ENCODE measurements around the gene TSC2. TPM values are rescaled to one million over a fixed set of nuclear protein-coding genes. Genes with fewer than 3 reads are reported as not detected.

TSC2 gene
- total and polyA plus RNA-seq, 4 donors, result 36.5 to 146 (median 72.7) TPM

DNA sequence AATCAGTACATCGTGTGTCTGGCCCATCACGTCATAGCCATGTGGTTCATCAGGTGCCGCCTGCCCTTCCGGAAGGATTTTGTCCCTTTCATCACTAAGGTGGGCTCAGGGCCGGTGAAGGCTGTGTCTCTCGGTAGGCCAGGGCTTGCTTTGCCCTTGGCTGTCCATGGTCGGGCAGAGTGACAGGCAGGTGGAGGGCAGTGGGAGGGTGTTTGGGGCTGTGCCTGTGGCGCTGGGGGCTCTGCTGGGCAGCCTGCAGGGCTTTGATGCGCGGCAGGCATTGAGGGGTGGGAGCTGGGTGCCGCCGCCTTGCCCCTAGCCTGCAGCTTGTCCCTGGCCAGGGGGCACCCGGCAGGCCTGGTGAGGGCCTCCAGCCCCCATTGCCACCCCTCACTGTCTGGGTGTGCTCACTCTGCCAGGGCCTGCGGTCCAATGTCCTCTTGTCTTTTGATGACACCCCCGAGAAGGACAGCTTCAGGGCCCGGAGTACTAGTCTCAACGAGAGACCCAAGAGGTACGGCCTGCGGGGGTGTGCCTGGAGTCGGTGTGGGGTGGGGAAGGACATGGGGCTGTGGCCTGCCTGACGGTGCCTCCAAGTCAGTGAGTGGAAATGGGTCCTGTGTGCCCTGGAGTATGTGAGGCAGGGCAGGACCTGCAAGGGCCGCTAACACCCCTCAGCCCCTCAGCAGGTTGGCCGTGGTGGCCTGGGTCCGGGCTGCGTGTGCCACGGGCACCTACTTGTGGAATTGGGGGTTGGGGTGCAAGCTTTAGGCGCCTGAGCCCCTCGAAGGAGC lies 28.5 kb downstream of the TSC2 start:
- ATAC-seq (ENCODE audit: insufficient read depth, low FRiP score) (no peak), DNase-seq (no peak)
- peaks cover 0 to 84% (median 18%) of the 10 kb centered on the region in 4 donors for H3K36me3 ChIP-seq (ENCODE audit: control insufficient read depth in 4 of 4, insufficient read depth in 4 of 4, low read length in 4 of 4)
- no peak overlapping the region for H3K27ac ChIP-seq (ENCODE audit: low read depth in 1 of 2, low read length in 1 of 2)
- TF ChIP-seq, protein P1, sequence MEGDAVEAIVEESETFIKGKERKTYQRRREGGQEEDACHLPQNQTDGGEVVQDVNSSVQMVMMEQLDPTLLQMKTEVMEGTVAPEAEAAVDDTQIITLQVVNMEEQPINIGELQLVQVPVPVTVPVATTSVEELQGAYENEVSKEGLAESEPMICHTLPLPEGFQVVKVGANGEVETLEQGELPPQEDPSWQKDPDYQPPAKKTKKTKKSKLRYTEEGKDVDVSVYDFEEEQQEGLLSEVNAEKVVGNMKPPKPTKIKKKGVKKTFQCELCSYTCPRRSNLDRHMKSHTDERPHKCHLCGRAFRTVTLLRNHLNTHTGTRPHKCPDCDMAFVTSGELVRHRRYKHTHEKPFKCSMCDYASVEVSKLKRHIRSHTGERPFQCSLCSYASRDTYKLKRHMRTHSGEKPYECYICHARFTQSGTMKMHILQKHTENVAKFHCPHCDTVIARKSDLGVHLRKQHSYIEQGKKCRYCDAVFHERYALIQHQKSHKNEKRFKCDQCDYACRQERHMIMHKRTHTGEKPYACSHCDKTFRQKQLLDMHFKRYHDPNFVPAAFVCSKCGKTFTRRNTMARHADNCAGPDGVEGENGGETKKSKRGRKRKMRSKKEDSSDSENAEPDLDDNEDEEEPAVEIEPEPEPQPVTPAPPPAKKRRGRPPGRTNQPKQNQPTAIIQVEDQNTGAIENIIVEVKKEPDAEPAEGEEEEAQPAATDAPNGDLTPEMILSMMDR (IDR thresholded peaks at IDR 0.05; ENCODE audit: control extremely low read depth, extremely low read depth), result no peak
- no peak overlapping the region for H3K4me3 ChIP-seq
- no peaks in the 10 kb centered on the region for H3K9me3 ChIP-seq (ENCODE audit: control insufficient read depth in 4 of 4, insufficient read depth in 3 of 4, low read length in 3 of 4)
- H3K27me3 ChIP-seq (ENCODE audit: control insufficient read depth in 3 of 3, insufficient read depth in 3 of 3, low read length in 2 of 3), result no peaks in the 10 kb centered on the region
- peaks cover 0 to 7% (median 0%) of the 10 kb centered on the region in 5 donors for H3K4me1 ChIP-seq (ENCODE audit: control insufficient read depth in 5 of 5, insufficient read depth in 5 of 5, low read length in 5 of 5)
- no peak overlapping the region for H3K9ac ChIP-seq (ENCODE audit: insufficient read depth in 1 of 2, low read length in 2 of 2)
- WGBS, 2 donors, result 94% methylated on average over 27 to 28 of the region's 28 CpGs

DNA sequence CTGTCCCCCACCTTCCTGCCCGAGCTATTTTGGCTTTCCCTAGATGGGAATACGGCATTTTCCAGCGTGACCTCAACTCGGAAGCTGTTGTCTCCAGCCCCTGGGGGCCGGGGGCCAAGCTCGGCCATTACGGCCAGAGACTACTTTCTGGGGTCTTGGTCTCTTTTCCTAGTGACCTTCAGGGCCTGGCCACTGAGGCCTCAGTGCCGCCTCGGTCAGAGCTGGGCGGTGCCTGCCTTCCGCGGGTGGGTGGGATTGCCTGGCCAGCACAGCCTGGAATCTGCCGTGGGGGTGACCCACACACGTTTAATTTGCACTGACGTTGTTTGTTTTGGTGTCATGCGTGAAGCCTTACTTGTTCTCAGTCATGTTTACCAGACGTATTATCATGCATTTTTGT lies 29.2 kb downstream of the TSC2 start:
- TF ChIP-seq, protein P1 (IDR thresholded peaks at IDR 0.05; ENCODE audit: control extremely low read depth, extremely low read depth), result no peak
- peaks cover 0 to 85% (median 17%) of the 10 kb centered on the region in 4 donors for H3K36me3 ChIP-seq (ENCODE audit: control insufficient read depth in 4 of 4, insufficient read depth in 4 of 4, low read length in 4 of 4)
- H3K4me1 ChIP-seq (ENCODE audit: control insufficient read depth in 5 of 5, insufficient read depth in 5 of 5, low read length in 5 of 5), result peaks cover 0 to 14% (median 6%) of the 10 kb centered on the region in 5 donors
- no peaks in the 10 kb centered on the region for H3K9me3 ChIP-seq (ENCODE audit: control insufficient read depth in 4 of 4, insufficient read depth in 3 of 4, low read length in 3 of 4)
- no peaks in the 10 kb centered on the region for H3K27me3 ChIP-seq (ENCODE audit: control insufficient read depth in 3 of 3, insufficient read depth in 3 of 3, low read length in 2 of 3)
- DNase-seq (no peak), ATAC-seq (ENCODE audit: insufficient read depth, low FRiP score) (no peak)
- no peak overlapping the region for H3K9ac ChIP-seq (ENCODE audit: insufficient read depth in 1 of 2, low read length in 2 of 2)
- WGBS, 2 donors, result 94 to 96% methylated on average over 17 of the region's 17 CpGs
- H3K4me3 ChIP-seq, result no peak overlapping the region
- H3K27ac ChIP-seq (ENCODE audit: low read depth in 1 of 2, low read length in 1 of 2), result no peak overlapping the region

DNA sequence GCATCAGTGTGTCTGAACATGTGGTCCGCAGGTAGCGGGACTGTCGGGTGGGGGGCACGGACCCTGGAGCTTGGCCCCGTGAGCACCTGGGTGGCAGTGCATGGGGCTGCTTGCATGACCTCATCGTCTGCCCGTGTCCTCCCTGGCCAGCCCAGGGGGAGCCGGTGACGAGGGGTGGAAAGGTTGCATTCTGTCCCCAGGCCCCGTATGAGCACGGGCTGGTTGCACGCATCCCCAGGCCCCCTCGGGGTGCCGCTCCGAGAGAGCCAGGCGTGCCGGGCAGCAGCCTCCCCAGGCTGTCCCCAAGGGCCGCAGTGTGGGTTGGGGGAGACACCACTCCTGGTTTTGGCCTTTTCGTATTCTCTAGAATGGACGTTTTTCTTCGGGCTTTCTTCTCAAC lies 29.9 kb downstream of the TSC2 start:
- peaks cover 0 to 21% (median 9%) of the 10 kb centered on the region in 5 donors for H3K4me1 ChIP-seq (ENCODE audit: control insufficient read depth in 5 of 5, insufficient read depth in 5 of 5, low read length in 5 of 5)
- no peaks in the 10 kb centered on the region for H3K9me3 ChIP-seq (ENCODE audit: control insufficient read depth in 4 of 4, insufficient read depth in 3 of 4, low read length in 3 of 4)
- H3K4me3 ChIP-seq, result no peak overlapping the region
- WGBS, 2 donors, result 96 to 98% methylated on average over 21 of the region's 21 CpGs
- DNase-seq, result no peak
- no peak overlapping the region for H3K9ac ChIP-seq (ENCODE audit: insufficient read depth in 1 of 2, low read length in 2 of 2)
- peaks cover 0 to 84% (median 16%) of the 10 kb centered on the region in 4 donors for H3K36me3 ChIP-seq (ENCODE audit: control insufficient read depth in 4 of 4, insufficient read depth in 4 of 4, low read length in 4 of 4)
- TF ChIP-seq, protein P1 (IDR thresholded peaks at IDR 0.05; ENCODE audit: control extremely low read depth, extremely low read depth), result no peak
- H3K27me3 ChIP-seq (ENCODE audit: control insufficient read depth in 3 of 3, insufficient read depth in 3 of 3, low read length in 2 of 3), result no peaks in the 10 kb centered on the region
- no peak overlapping the region for H3K27ac ChIP-seq (ENCODE audit: low read depth in 1 of 2, low read length in 1 of 2)
- no peak for ATAC-seq (ENCODE audit: insufficient read depth, low FRiP score)
